HG03565 (cell line): Measurements from ENCODE around the gene KLHDC4.
"Not testable (repeated sequence)": the region's sequence is repeated elsewhere in the genome, so short reads cannot be mapped to it uniquely, and the experiment has no call there.

ENCODE experiments used
- ATAC-seq: cut with Tn5 transposase; IDR thresholded peaks from one replicate; pipeline ENCODE4 v1.9.1; 2021; ENCODE audit warnings: mild to moderate bottlenecking, moderate library complexity; ENCODE audit not compliant: unreplicated experiment

Gene KLHDC4

DNA sequence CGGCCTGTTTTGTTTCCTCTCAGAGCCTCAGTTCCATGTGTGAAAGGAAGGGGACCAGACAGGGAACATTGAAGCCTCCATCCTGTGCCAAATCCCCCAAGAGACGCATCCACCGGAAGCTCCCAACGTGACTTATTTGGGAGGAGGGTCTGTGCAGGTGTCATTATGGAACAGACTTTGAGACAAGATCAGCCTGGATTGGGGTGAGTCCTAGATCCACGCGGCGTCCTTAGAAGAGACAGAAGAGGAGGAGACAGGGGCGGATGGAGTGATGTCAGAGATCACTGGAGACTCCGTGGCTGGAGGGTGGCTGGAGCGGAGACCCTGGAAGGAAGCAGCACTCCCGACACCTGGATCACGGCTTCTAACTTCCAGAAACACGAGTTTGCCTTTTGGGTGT is 80.0 kb downstream of the KLHDC4 start:
- no peak for ATAC-seq

- ATAC-seq: no peak
Measured at GRCh38 chr16:87685405-87685755, 80.4 kb downstream of the KLHDC4 start.

DNA sequence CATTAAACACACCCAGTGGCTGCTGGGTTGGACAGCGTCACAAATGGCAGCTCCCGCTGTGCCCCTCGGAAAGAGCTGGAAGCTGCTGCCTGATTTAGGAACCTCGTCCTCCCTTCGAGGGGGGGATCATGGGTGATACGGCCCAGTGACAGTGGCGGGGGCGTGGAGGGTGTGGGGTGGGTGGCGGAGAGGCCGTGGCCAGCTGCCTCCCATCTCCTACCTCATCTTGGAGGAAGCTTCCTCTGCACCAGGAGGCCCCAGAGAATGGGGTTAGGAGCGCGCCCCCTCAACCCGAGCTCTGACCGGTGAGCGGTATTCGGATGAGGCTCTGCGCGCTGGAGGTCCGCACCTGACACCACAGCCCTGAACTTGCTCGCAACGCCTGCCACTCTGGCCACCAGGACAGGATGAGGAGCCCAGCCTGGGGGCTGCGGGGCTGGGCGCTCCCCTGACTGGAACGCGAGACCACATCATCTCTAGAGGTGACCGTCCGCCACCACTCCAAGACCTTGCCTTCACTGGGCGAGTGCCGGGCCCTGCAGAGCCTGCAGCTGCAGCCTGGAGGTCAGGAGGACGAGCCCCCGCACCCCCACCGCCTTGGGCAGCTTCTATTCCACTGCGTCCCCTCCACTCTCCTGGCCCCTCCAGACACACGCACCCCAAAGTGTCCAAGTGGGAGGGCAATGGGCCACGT is 80.9 kb downstream of the KLHDC4 start:
- no peak for ATAC-seq

DNA sequence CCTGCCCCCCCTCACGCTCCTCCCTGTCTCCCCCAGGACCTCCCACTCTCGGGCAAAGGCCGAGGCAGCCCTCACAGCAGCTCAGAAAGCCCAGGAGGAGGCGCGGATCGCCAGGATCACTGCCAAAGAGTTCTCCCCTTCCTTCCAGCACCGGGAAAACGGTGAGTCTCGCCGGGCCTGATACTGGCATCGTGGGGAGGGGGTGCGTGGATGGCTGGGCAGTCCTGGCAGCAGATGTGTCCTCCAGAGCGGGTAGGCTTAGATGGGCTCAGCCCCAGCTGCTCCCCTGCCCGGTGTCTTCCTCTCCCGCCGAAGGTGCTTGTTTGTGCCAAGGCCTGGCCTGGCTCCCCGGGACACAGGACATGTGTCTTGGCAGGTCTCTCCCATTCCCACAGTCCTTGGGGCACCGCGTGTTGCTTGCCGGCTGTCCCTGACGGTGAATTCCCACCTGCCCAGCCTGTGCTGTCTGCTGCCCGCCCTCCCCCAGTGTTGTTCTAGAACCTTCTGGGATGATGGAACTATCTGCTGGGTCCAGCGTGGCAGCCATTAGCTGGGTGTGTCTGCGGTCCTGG is 81.6 kb downstream of the KLHDC4 start:
- no peak for ATAC-seq

GRCh38 chr16:87682852-87683399 is 82.9 kb downstream of the KLHDC4 start:
- ATAC-seq: no peak

DNA sequence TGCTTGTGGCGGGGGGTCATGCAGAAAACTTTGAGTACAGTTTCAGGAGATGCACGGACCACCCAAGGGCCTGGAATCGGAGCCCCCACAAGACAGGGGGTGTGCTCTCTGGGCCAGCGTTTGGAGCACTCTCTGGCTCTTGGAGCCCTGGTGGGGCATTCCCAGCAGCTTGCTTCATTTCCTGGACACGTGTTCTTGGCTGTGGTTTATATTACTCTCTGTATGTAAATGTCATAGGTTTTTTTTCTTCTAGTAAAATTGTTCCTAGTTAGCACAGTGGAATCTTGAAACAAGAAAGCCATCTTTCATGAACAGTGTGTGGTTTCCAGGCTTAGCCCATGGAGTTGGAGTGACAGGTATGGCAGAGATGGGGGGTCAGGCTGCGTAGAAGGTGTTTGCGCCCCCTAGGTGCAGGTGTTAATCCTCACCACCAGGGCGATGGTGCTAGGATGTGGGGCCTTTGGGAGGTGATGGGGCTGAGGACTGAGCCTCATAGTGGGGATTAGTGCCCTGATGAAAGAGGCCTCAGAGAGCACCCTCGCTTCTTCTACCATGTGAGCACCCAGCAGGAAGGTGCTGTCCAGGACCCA is 83.7 kb downstream of the KLHDC4 start:
- no peak for ATAC-seq

DNA sequence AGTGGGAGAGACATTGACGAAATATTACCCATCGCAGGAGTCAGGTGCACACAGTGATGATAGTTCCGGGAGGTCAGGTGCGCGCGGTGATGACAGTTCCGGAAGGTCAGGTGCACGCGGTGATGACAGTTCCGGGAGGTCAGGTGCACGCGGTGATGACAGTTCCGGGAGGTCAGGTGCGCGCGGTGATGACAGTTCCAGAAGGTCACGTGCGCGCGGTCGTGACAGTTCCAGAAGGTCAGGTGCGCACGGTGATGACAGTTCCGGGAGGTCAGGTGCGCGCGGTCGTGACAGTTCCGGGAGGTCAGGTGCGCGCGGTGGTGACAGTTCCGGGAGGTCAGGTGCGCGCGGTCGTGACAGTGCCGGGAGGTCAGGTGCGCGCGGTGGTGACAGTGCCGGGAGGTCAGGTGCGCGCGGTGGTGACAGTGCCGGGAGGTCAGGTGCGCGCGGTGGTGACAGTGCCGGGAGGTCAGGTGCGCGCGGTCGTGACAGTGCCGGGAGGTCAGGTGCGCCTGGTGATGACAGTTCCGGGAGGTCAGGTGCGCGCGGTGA is 84.7 kb downstream of the KLHDC4 start:
- ATAC-seq: not testable (repeated sequence)

- no peak for ATAC-seq
Measured at GRCh38 chr16:87680272-87680644, 85.5 kb downstream of the KLHDC4 start.

GRCh38 chr16:87679593-87680271 is 86.1 kb downstream of the KLHDC4 start:
- ATAC-seq: no peak

DNA sequence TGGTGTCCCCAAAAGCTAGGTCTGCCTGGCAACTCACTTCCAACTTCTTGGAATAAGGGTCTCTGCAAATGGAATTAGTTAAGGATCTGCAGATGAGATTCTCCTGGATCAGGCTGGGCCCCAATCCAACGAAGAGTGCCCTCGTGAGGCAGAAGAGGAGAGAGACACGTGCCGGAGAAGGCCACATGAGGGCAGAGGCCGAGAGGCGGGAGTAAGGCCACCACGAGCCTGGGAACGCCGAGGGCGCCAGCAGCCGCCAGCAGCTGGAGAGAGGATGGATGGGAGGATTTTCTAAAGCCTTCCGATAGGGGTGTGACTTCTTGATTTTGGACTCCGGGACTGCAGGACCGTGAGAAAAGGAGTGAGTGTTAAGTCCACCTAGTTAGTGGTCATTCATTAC is 87.2 kb downstream of the KLHDC4 start:
- ATAC-seq: no peak

DNA sequence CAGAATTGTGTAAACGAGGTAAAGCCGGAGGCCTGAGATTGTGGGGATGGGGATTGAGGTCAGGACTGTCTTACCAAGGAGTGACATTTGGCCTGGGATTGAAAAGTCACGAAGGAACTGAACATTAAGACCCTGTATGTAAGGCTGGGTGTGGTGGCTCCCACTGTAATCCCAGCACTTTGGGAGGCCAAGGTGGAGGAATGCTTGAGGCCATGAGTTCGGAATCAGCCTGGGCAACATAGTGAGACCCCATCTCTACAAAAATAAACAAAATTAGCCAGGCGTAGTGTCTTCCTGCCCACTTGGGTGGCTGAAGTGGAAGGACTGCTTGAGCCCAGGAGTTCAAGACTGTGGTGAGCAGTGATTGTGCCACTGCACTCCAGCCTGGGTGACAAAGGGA is 88.0 kb downstream of the KLHDC4 start:
- no peak for ATAC-seq

GRCh38 chr16:87675111-87675719 is 90.6 kb downstream of the KLHDC4 start:
- no peak for ATAC-seq

- no peak for ATAC-seq
Measured at GRCh38 chr16:87674419-87674818, 91.4 kb downstream of the KLHDC4 start.

- no peak for ATAC-seq
Measured at GRCh38 chr16:87671715-87672270, 94.0 kb downstream of the KLHDC4 start.

DNA sequence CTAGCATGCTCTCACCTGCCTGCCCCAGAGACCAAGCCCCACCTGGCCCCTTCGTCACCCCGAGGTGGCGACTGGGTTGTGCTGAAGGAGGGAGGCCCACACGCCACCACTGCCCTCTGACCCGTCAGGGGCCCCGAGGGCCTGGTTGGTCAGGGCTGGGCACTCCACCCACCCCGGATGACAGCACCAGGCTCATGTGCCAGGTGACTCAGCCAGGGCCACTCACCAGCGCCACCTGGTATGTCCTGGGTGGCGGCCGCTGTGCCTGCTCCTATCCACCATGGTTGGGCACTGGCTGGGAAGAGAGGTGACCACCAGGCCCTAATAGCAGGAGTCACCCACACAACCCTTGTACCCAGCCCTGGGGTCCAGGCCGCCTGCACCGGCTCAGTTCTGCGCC is 94.6 kb downstream of the KLHDC4 start:
- ATAC-seq: no peak

DNA sequence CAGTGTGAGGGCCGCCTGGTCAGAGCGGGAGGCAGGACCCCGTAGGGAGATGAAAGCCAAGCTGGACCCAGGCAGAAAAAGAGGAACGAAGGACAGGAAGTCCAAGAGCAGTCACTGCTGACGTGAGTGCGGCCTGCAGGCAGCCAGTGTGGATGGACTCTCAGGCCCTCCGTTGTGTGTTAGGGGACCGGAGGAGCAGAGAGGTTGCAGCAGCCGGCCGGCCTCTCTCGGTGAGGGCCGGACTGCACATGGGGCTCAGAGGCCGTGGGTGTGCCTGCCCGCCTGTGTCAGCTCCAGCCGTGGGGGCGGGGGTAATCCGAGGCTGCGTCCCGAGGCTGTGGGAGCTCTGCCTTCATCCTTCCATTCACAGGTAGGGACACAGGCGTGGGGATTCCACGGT is 96.1 kb downstream of the KLHDC4 start:
- ATAC-seq: no peak

GRCh38 chr16:87667946-87668345 is 97.8 kb downstream of the KLHDC4 start:
- no peak for ATAC-seq

GRCh38 chr16:87667443-87667842 is 98.3 kb downstream of the KLHDC4 start:
- ATAC-seq: no peak

GRCh38 chr16:87666919-87667318 is 98.9 kb downstream of the KLHDC4 start:
- no peak for ATAC-seq

DNA sequence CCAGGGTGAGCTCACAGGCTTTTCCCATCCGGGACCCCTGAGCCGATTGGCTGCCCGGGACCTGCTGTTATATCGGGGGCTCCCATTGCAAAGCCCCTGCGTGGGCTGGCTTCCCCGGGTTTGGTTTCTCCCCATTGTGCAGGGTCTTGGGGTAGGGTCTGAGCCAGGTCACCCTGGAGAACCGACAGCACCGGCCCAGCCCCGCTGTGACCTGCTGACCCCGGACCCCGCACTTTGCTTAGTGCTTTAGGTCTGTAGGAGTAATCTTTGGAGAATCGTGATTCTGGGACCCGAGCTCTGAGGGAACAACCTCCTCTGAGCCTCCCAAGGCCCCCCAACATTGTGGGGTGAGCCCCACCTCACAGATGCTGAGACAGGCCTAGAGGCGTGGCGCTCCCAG is 100.6 kb downstream of the KLHDC4 start:
- no peak for ATAC-seq

DNA sequence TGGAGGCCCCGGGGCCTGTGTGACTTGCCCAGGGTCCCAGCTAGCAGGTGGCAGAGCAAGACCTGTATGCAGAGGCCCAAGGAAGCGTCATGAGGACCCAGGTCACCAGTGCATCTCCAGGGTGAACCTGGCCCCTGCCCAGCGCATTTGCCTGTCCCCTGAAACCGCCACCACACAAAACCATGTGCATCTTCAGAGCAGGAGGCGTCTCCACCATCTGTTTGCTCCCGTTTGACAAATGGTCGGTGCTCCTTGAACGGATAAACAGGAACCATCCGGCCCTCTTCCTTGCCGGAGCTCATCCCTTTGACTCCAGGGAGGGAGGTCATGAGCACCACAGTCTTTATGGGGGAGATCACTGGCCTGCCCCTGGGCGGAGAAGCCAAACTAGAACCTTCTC is 101.0 kb downstream of the KLHDC4 start:
- ATAC-seq: no peak
